ENCODE measurements around the gene HSPBAP1.

- no peak for TF ChIP-seq POLR2A (IDR thresholded peaks at IDR 0.05)
- TF ChIP-seq CTCF (IDR thresholded peaks at IDR 0.05), result no peak
Measured at GRCh38 chr3:122789585-122790273, 3.9 kb downstream of the HSPBAP1 start.
